Measurements from ENCODE around the gene KAT8. TPM values are rescaled to one million over a fixed set of nuclear protein-coding genes. Genes with fewer than 3 reads are reported as not detected.
A peak's percentile ranks its signal among the peaks of the same experiment; 100 is the strongest.

KAT8 gene
- total and polyA plus RNA-seq, 2 of the 13 experiments (the other 11 are each of a cell fraction or from before 2014, with no cell fraction given) = 79.0 to 84.2 TPM

- TF ChIP-seq, protein P1, sequence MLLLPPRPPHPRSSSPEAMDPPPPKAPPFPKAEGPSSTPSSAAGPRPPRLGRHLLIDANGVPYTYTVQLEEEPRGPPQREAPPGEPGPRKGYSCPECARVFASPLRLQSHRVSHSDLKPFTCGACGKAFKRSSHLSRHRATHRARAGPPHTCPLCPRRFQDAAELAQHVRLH (CRISPR knock-in tag; IDR thresholded peaks at IDR 0.05; ENCODE audit: borderline replicate concordance, low read depth) = peak; percentile 90; the same call in 1 of the 2 replicates
- TF ChIP-seq ARID2 (CRISPR knock-in tag; IDR thresholded peaks at IDR 0.05; ENCODE audit: borderline replicate concordance) = no peak
- peak; percentile 89 for TF ChIP-seq MEF2D (CRISPR knock-in tag; IDR thresholded peaks at IDR 0.05)
- TF ChIP-seq, protein P2, sequence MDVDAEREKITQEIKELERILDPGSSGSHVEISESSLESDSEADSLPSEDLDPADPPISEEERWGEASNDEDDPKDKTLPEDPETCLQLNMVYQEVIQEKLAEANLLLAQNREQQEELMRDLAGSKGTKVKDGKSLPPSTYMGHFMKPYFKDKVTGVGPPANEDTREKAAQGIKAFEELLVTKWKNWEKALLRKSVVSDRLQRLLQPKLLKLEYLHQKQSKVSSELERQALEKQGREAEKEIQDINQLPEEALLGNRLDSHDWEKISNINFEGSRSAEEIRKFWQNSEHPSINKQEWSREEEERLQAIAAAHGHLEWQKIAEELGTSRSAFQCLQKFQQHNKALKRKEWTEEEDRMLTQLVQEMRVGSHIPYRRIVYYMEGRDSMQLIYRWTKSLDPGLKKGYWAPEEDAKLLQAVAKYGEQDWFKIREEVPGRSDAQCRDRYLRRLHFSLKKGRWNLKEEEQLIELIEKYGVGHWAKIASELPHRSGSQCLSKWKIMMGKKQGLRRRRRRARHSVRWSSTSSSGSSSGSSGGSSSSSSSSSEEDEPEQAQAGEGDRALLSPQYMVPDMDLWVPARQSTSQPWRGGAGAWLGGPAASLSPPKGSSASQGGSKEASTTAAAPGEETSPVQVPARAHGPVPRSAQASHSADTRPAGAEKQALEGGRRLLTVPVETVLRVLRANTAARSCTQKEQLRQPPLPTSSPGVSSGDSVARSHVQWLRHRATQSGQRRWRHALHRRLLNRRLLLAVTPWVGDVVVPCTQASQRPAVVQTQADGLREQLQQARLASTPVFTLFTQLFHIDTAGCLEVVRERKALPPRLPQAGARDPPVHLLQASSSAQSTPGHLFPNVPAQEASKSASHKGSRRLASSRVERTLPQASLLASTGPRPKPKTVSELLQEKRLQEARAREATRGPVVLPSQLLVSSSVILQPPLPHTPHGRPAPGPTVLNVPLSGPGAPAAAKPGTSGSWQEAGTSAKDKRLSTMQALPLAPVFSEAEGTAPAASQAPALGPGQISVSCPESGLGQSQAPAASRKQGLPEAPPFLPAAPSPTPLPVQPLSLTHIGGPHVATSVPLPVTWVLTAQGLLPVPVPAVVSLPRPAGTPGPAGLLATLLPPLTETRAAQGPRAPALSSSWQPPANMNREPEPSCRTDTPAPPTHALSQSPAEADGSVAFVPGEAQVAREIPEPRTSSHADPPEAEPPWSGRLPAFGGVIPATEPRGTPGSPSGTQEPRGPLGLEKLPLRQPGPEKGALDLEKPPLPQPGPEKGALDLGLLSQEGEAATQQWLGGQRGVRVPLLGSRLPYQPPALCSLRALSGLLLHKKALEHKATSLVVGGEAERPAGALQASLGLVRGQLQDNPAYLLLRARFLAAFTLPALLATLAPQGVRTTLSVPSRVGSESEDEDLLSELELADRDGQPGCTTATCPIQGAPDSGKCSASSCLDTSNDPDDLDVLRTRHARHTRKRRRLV (CRISPR knock-in tag; IDR thresholded peaks at IDR 0.05) = 0 out of 2 replicates have a peak, but pooled peaks have one; percentile 9
- TF ChIP-seq ZNF792 (CRISPR knock-in tag; IDR thresholded peaks at IDR 0.05) = peak; percentile 85; the same call in 1 of the 2 replicates
- TF ChIP-seq, protein P3, sequence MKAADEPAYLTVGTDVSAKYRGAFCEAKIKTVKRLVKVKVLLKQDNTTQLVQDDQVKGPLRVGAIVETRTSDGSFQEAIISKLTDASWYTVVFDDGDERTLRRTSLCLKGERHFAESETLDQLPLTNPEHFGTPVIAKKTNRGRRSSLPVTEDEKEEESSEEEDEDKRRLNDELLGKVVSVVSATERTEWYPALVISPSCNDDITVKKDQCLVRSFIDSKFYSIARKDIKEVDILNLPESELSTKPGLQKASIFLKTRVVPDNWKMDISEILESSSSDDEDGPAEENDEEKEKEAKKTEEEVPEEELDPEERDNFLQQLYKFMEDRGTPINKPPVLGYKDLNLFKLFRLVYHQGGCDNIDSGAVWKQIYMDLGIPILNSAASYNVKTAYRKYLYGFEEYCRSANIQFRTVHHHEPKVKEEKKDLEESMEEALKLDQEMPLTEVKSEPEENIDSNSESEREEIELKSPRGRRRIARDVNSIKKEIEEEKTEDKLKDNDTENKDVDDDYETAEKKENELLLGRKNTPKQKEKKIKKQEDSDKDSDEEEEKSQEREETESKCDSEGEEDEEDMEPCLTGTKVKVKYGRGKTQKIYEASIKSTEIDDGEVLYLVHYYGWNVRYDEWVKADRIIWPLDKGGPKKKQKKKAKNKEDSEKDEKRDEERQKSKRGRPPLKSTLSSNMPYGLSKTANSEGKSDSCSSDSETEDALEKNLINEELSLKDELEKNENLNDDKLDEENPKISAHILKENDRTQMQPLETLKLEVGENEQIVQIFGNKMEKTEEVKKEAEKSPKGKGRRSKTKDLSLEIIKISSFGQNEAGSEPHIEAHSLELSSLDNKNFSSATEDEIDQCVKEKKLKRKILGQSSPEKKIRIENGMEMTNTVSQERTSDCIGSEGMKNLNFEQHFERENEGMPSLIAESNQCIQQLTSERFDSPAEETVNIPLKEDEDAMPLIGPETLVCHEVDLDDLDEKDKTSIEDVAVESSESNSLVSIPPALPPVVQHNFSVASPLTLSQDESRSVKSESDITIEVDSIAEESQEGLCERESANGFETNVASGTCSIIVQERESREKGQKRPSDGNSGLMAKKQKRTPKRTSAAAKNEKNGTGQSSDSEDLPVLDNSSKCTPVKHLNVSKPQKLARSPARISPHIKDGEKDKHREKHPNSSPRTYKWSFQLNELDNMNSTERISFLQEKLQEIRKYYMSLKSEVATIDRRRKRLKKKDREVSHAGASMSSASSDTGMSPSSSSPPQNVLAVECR (CRISPR knock-in tag; IDR thresholded peaks at IDR 0.05; ENCODE audit: borderline replicate concordance) = peak; percentile 64; the same call in 1 of the 2 replicates
- peak; percentile 48; the same call in 1 of the 2 replicates for TF ChIP-seq ZNF263 (CRISPR knock-in tag; IDR thresholded peaks at IDR 0.05)
- TF ChIP-seq CEBPG (CRISPR knock-in tag; IDR thresholded peaks at IDR 0.05) = no peak
- TF ChIP-seq NFATC3 (CRISPR knock-in tag; IDR thresholded peaks at IDR 0.05) = 0 out of 2 replicates have a peak, but pooled peaks have one; percentile 69
- TF ChIP-seq TFDP1 (CRISPR knock-in tag; IDR thresholded peaks at IDR 0.05; ENCODE audit: borderline replicate concordance) = peak; percentile 86
- no peak for TF ChIP-seq JARID2 (CRISPR knock-in tag; IDR thresholded peaks at IDR 0.05; ENCODE audit: insufficient replicate concordance)
- no peak; the same call in 1 of the 2 replicates for TF ChIP-seq ZNF543 (CRISPR knock-in tag; IDR thresholded peaks at IDR 0.05)
These were observed 24.9 kb downstream of the KAT8 start (continued) for GRCh38 chr16:31142109-31143010.

Measured in HepG2 (cell line).